Measurements from ENCODE around the gene PAFAH1B1.

The PAFAH1B1 gene

DNA sequence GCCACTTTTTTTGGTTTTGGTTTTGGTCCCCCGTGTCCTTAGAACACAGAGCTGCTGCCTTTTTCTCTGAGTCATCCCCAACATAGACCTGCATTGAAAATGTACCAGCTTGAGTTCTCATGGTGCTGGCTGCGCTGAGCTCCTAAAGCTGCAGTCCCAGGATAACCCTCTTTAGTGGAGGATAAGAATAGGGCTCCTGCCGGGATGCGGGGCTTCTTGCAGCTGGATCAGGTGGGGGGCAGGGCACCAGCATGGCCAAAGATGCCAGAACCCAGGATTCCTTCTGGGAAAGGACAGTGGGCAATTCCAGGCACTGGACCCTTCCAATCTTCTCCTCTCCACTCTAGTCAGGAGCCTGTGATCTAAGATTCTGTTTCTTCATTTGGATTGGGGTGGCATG is 126.4 kb downstream of the PAFAH1B1 start:
- in situ Hi-C loops (cut with HindIII; ENCODE audit: low sequenced_read_pairs) = no loop called here
- TF ChIP-seq, protein P1, sequence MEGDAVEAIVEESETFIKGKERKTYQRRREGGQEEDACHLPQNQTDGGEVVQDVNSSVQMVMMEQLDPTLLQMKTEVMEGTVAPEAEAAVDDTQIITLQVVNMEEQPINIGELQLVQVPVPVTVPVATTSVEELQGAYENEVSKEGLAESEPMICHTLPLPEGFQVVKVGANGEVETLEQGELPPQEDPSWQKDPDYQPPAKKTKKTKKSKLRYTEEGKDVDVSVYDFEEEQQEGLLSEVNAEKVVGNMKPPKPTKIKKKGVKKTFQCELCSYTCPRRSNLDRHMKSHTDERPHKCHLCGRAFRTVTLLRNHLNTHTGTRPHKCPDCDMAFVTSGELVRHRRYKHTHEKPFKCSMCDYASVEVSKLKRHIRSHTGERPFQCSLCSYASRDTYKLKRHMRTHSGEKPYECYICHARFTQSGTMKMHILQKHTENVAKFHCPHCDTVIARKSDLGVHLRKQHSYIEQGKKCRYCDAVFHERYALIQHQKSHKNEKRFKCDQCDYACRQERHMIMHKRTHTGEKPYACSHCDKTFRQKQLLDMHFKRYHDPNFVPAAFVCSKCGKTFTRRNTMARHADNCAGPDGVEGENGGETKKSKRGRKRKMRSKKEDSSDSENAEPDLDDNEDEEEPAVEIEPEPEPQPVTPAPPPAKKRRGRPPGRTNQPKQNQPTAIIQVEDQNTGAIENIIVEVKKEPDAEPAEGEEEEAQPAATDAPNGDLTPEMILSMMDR (IDR thresholded peaks at IDR 0.05; ENCODE audit: low read depth, low read length) = no peak
- DNase-seq (ENCODE audit: low read depth, low spot score) = no peak
- H3K4me3 ChIP-seq (ENCODE audit: low read depth, low read length) = no peak overlapping the region

- TF ChIP-seq, protein P1 (IDR thresholded peaks at IDR 0.05; ENCODE audit: low read depth, low read length) = no peak
- in situ Hi-C loops (cut with HindIII; ENCODE audit: low sequenced_read_pairs) = no loop called here
Measured at GRCh38 chr17:2721603-2722002, 128.1 kb downstream of the PAFAH1B1 start.

DNA sequence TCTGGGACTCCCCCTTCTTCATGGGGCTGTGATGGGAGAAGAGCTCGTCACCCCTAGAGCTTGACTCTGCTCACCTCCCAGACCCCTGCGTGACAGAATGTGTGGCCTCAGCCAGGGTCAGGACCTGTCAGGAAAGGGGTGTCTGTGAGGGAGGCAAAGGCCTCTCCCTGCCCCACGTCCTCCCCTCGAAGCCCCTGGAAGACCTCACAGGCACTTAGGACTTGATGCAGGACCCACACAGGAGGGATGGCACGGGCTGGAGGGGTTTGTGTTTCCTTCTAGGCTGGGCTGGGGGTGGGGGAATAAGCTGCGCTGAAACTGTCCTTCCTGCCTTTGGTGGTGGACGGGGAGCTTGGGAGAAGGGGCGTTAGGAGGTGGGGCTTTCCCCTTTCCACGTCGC is 129.2 kb downstream of the PAFAH1B1 start:
- no peak overlapping the region for H3K4me3 ChIP-seq (ENCODE audit: low read depth, low read length)
- TF ChIP-seq, protein P1 (IDR thresholded peaks at IDR 0.05; ENCODE audit: low read depth, low read length) = no peak
- no peak for DNase-seq (ENCODE audit: low read depth, low spot score)
- in situ Hi-C loops (cut with HindIII; ENCODE audit: low sequenced_read_pairs) = no loop called here

More at GRCh38 chr17:2721603-2722002, 128.1 kb downstream of the PAFAH1B1 start:
- no peak for DNase-seq (ENCODE audit: low read depth, low spot score)
- no peak overlapping the region for H3K4me3 ChIP-seq (ENCODE audit: low read depth, low read length)

DNA sequence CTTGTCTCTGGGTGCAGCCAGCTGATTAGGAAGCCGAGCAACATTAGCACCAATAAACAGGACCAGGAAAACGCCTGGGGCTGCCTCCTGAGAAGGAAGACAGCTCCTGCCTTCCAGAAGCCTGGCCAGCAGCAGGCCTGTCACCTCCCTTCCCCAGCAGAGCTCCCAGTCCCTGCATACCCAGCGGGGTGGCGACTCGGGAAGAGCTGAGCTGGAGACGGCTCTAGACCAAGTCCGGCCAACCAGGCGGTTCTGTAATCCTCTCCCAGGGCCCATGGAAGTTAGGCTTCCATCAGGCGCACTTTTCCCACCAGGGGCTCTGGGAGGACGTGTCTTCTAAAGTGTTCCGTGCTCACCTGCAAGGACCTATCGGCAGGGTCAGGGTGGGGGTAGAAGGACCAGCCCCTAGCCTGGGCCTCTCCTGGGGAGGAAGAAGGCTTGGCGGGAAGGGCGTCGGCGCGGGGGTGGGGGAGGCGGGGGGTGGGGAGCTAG is 130.1 kb downstream of the PAFAH1B1 start:
- DNase-seq (ENCODE audit: low read depth, low spot score) = no peak
- H3K4me3 ChIP-seq (ENCODE audit: low read depth, low read length) = no peak overlapping the region
- TF ChIP-seq, protein P1 (IDR thresholded peaks at IDR 0.05; ENCODE audit: low read depth, low read length) = no peak
- in situ Hi-C loops (cut with HindIII; ENCODE audit: low sequenced_read_pairs) = no loop called here

GRCh38 chr17:2723997-2724783 is 130.7 kb downstream of the PAFAH1B1 start:
- in situ Hi-C loops (cut with HindIII; ENCODE audit: low sequenced_read_pairs) = no loop called here
- no peak for DNase-seq (ENCODE audit: low read depth, low spot score)
- H3K4me3 ChIP-seq (ENCODE audit: low read depth, low read length) = no peak overlapping the region
- TF ChIP-seq, protein P1 (IDR thresholded peaks at IDR 0.05; ENCODE audit: low read depth, low read length) = no peak

GRCh38 chr17:2724784-2725164 is 131.3 kb downstream of the PAFAH1B1 start:
- H3K4me3 ChIP-seq (ENCODE audit: low read depth, low read length) = no peak overlapping the region
- TF ChIP-seq, protein P1 (IDR thresholded peaks at IDR 0.05; ENCODE audit: low read depth, low read length) = no peak
- DNase-seq (ENCODE audit: low read depth, low spot score) = peak; percentile 11
- in situ Hi-C loops (cut with HindIII; ENCODE audit: low sequenced_read_pairs) = no loop called here

Data from astrocyte of the spinal cord (primary cell).